ENCODE results near the gene HEPACAM.

Gene HEPACAM

GRCh38 chr11:124900464-124900863 is 35.4 kb downstream of the HEPACAM start:
- no peak for DNase-seq (ENCODE audit: low read depth in 2 of 2, low spot score in 1 of 2)

GRCh38 chr11:124899383-124900145 is 36.3 kb downstream of the HEPACAM start:
- no peak for DNase-seq (ENCODE audit: low read depth in 2 of 2, low spot score in 1 of 2)

- DNase-seq (ENCODE audit: low read depth in 2 of 2, low spot score in 1 of 2), result no peak
These were observed 37.1 kb downstream of the HEPACAM start for GRCh38 chr11:124898711-124899110.

- DNase-seq (ENCODE audit: low read depth in 2 of 2, low spot score in 1 of 2), result no peak
These were observed 37.6 kb downstream of the HEPACAM start for GRCh38 chr11:124898263-124898680.

GRCh38 chr11:124897674-124898262 is 38.1 kb downstream of the HEPACAM start, which contains the start of gene ROBO4:
Gene ROBO4 (minus strand): TSS chr11:124897865. CDS start chr11:124897795, 70 bp downstream.
- DNase-seq (ENCODE audit: low read depth in 2 of 2, low spot score in 1 of 2), result no peak

GRCh38 chr11:124896821-124897391 is 38.9 kb downstream of the HEPACAM start:
- no peak for DNase-seq (ENCODE audit: low read depth in 2 of 2, low spot score in 1 of 2)

- no peak for DNase-seq (ENCODE audit: low read depth in 2 of 2, low spot score in 1 of 2)
These were observed 39.6 kb downstream of the HEPACAM start for GRCh38 chr11:124896071-124896750.

GRCh38 chr11:124895471-124895971 is 40.3 kb downstream of the HEPACAM start:
- DNase-seq (ENCODE audit: low read depth in 2 of 2, low spot score in 1 of 2), result no peak

- DNase-seq (ENCODE audit: low read depth in 2 of 2, low spot score in 1 of 2), result no peak
These were observed 41.0 kb downstream of the HEPACAM start for GRCh38 chr11:124894606-124895430.

GRCh38 chr11:124893781-124894401 is 42.0 kb downstream of the HEPACAM start:
- no peak for DNase-seq (ENCODE audit: low read depth in 2 of 2, low spot score in 1 of 2)

GRCh38 chr11:124892750-124893454 is 42.9 kb downstream of the HEPACAM start:
- no peak for DNase-seq (ENCODE audit: low read depth in 2 of 2, low spot score in 1 of 2)

GRCh38 chr11:124892146-124892545 is 43.7 kb downstream of the HEPACAM start:
- no peak for DNase-seq (ENCODE audit: low read depth in 2 of 2, low spot score in 1 of 2)

GRCh38 chr11:124891373-124891861 is 44.4 kb downstream of the HEPACAM start:
- DNase-seq (ENCODE audit: low read depth in 2 of 2, low spot score in 1 of 2), result no peak

- no peak for DNase-seq (ENCODE audit: low read depth in 2 of 2, low spot score in 1 of 2)
These were observed 45.0 kb downstream of the HEPACAM start for GRCh38 chr11:124890683-124891372.

- DNase-seq (ENCODE audit: low read depth in 2 of 2, low spot score in 1 of 2), result no peak
These were observed 45.7 kb downstream of the HEPACAM start for GRCh38 chr11:124890151-124890550.

- no peak for DNase-seq (ENCODE audit: low read depth in 2 of 2, low spot score in 1 of 2)
These were observed 46.4 kb downstream of the HEPACAM start for GRCh38 chr11:124889191-124890091.

- DNase-seq (ENCODE audit: low read depth in 2 of 2, low spot score in 1 of 2), result no peak
These were observed 48.2 kb downstream of the HEPACAM start for GRCh38 chr11:124887667-124888013.
